ENCODE measurements around the gene CNNM4. TPM values are rescaled to one million over a fixed set of nuclear protein-coding genes. Genes with fewer than 3 reads are reported as not detected.

The CNNM4 gene
- total and polyA plus RNA-seq, 4 donors, result 2.3 to 8.1 (median 6.0) TPM

DNA sequence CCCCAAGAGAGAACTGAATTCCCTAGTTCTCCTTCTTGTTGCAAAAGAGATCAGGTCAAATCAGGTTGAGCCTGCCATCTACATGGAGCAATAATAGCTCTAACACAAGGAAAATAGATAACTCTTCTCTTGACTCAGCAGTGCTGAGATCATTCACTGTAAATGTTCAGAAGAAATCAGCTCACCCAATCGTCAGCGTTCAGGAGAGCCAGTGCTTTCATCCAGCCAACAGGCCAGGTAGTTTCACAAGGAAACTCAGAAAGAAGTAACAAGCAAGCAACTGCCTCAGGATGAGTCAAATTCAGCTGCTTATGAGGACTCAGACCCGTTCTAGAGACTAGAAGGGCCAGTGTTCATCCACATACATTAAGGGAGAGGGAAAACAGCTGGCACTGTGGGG is 26.8 kb upstream of the CNNM4 start:
- WGBS, 2 donors, result 88% methylated on average over 3 of the region's 3 CpGs
- no peak for ATAC-seq (ENCODE audit: low FRiP score)
- no peak overlapping the region for H3K4me3 ChIP-seq (ENCODE audit: low read length in 2 of 2)
- H3K4me1 ChIP-seq (ENCODE audit: control insufficient read depth in 1 of 2, insufficient read depth in 2 of 2, low read length in 2 of 2), result no peaks in the 10 kb centered on the region
- peaks cover 10% of the 10 kb centered on the region in 2 donors for H3K36me3 ChIP-seq (ENCODE audit: control insufficient read depth in 1 of 2, insufficient read depth in 2 of 2, low read length in 1 of 2)
- no peaks in the 10 kb centered on the region for H3K27me3 ChIP-seq (ENCODE audit: control insufficient read depth in 1 of 2, insufficient read depth in 2 of 2, low read length in 1 of 2)
- H3K9me3 ChIP-seq (ENCODE audit: control insufficient read depth, low read length), result no peaks in the 10 kb centered on the region
- DNase-seq, result no peak
- H3K27ac ChIP-seq (ENCODE audit: low read depth in 1 of 2, low read length in 2 of 2), result no peak overlapping the region
- intact Hi-C loops (cut with DNase I), result no loop called here

DNA sequence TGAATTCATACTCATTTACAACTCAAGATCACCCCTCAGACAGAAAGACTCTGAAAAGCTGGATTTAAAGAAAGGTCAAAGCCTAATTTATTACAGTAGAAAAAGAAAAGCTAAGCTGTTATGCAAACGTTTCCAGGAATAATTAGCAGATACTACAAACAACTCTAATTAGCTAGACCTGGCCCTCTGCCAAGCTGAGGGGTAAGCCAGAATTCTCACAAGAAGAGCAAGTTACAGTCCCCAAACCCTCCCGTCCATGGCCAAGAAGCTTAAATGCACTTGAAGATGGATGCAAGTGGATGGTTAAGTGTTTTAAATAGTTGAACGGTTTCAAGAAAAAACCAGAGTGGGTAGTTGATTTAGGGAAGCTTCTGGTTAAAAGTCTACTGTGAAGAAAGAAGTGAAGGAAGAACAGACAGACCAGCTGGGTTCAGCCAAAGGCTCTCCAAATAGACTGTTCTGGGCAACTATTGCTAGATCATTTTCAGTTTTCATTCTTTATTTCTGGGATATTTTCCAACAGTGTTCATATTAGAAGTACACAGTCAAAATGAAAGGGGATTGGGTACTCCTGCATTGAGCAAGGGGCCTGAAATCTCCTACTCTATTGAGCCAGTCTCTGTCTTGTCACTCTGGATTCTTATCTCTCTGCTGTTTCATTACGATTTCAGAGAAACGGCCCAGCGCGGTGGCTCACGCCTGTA is 25.7 kb upstream of the CNNM4 start:
- H3K27me3 ChIP-seq (ENCODE audit: control insufficient read depth in 1 of 2, insufficient read depth in 2 of 2, low read length in 1 of 2), result no peaks in the 10 kb centered on the region
- peaks cover 10% of the 10 kb centered on the region in 2 donors for H3K36me3 ChIP-seq (ENCODE audit: control insufficient read depth in 1 of 2, insufficient read depth in 2 of 2, low read length in 1 of 2)
- H3K27ac ChIP-seq (ENCODE audit: low read depth in 1 of 2, low read length in 2 of 2), result no peak overlapping the region
- no peaks in the 10 kb centered on the region for H3K9me3 ChIP-seq (ENCODE audit: control insufficient read depth, low read length)
- H3K4me3 ChIP-seq (ENCODE audit: low read length in 2 of 2), result no peak overlapping the region
- H3K4me1 ChIP-seq (ENCODE audit: control insufficient read depth in 1 of 2, insufficient read depth in 2 of 2, low read length in 2 of 2), result no peaks in the 10 kb centered on the region
- DNase-seq (no peak), ATAC-seq (ENCODE audit: low FRiP score) (peak; percentile 53)
- 51 to 61% methylated on average over 8 of the region's 8 CpGs for WGBS, 2 donors
- intact Hi-C loops (cut with DNase I), result loop anchor here in 1 of 2 donors (5.0 kb wide), 1 partner anchor 103 kb away; no protein-coding TSS in a partner anchor

DNA sequence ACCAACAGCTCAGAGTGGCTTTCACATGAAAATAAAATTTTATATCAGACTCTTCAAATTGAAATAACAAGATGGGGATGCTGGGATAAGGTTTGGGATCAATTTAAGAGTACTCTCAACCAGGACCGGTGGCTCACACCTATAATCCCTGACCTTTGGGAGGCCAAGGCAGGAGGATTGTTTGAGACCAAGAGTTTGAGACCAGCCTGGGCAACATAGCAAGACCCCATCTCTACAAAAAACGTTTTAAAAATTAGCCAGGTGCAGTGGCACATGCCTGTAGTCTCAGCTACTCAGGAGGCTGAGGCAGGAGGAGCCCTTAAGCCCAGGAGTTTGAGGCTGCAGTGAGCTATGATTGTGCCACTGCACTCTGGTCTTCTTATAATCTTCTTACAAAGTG is 23.5 kb upstream of the CNNM4 start:
- ATAC-seq (ENCODE audit: low FRiP score) (no peak), DNase-seq (no peak)
- Histone ChIP-seq H3K4me1 (ENCODE audit: control insufficient read depth in 1 of 2, insufficient read depth in 2 of 2, low read length in 2 of 2) (no peaks in the 10 kb centered on the region), H3K4me3 (ENCODE audit: low read length in 2 of 2) (no peak overlapping the region), H3K27ac (ENCODE audit: low read depth in 1 of 2, low read length in 2 of 2) (no peak overlapping the region), H3K9me3 (ENCODE audit: control insufficient read depth, low read length) (no peaks in the 10 kb centered on the region), H3K36me3 (ENCODE audit: control insufficient read depth in 1 of 2, insufficient read depth in 2 of 2, low read length in 1 of 2) (peaks cover 8 to 10% of the 10 kb centered on the region in 2 donors), H3K27me3 (ENCODE audit: control insufficient read depth in 1 of 2, insufficient read depth in 2 of 2, low read length in 1 of 2) (no peaks in the 10 kb centered on the region)
- intact Hi-C loops (cut with DNase I), result loop anchor here in 1 of 2 donors (5.0 kb wide), 1 partner anchor 105 kb away; no protein-coding TSS in a partner anchor
- WGBS, 2 donors, result 60 to 72% methylated on average over 2 of the region's 2 CpGs

DNA sequence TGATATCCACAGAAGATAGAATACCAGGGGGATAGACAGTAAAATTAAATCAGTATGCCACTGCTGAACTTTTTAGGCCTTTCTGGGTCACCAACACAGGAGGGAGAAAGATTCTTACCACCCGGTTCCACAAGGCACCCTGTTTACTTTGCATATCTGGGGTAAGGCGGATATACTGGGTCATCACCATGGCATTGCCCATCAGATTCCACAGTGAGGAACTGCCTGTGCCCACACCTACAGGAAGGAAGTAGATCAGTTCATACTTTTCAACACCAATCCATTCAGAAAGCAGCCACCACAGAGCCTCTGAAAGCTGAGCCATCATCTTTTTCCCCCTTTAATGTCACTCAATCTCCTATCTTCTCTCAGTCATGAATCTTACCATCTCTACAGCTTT is 22.9 kb upstream of the CNNM4 start:
- H3K4me1 ChIP-seq (ENCODE audit: control insufficient read depth in 1 of 2, insufficient read depth in 2 of 2, low read length in 2 of 2), result no peaks in the 10 kb centered on the region
- H3K4me3 ChIP-seq (ENCODE audit: low read length in 2 of 2), result no peak overlapping the region
- intact Hi-C loops (cut with DNase I), result loop anchor here in 1 of 2 donors (5.0 kb wide), 1 partner anchor 106 kb away; no protein-coding TSS in a partner anchor
- no peaks in the 10 kb centered on the region for H3K9me3 ChIP-seq (ENCODE audit: control insufficient read depth, low read length)
- WGBS, 2 donors, result 55 to 66% methylated on average over 2 of the region's 2 CpGs
- H3K27ac ChIP-seq (ENCODE audit: low read depth in 1 of 2, low read length in 2 of 2), result no peak overlapping the region
- peaks cover 8 to 10% of the 10 kb centered on the region in 2 donors for H3K36me3 ChIP-seq (ENCODE audit: control insufficient read depth in 1 of 2, insufficient read depth in 2 of 2, low read length in 1 of 2)
- no peak for ATAC-seq (ENCODE audit: low FRiP score)
- no peak for DNase-seq
- no peaks in the 10 kb centered on the region for H3K27me3 ChIP-seq (ENCODE audit: control insufficient read depth in 1 of 2, insufficient read depth in 2 of 2, low read length in 1 of 2)

DNA sequence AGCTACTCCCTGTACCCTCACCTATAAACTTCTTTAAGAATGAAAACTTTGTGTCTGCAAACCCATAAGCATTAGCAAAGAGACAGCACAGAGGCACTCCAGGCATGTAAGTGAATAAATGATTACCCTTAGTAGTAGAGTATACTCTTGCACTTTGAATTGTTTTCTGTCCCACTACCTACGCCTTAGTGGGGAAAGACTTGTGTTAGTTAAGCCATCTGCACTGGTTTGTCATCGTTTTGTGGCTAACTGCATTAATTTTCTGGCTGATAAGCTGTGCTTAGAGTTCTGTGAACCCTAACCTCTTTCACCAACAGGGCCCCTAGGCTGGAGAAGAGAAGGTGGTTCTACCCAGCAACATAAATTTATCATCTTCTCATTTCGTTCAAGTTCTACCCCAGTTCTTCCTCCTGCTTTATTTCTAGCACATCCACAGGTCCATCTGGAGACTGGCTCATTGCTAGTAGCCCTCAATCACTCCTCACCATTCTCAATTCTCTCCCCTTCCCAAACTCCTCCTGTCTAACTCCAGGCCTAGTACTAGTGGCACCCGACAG is 21.5 kb upstream of the CNNM4 start:
- WGBS, 2 donors, result 16 to 17% methylated on average over 4 of the region's 4 CpGs
- ATAC-seq (ENCODE audit: low FRiP score), result no peak
- no peak overlapping the region for H3K27ac ChIP-seq (ENCODE audit: low read depth in 1 of 2, low read length in 2 of 2)
- DNase-seq, result no peak
- H3K27me3 ChIP-seq (ENCODE audit: control insufficient read depth in 1 of 2, insufficient read depth in 2 of 2, low read length in 1 of 2), result no peaks in the 10 kb centered on the region
- intact Hi-C loops (cut with DNase I), result loop anchor here in 1 of 2 donors (5.0 kb wide), 1 partner anchor 107 kb away; no protein-coding TSS in a partner anchor
- no peaks in the 10 kb centered on the region for H3K4me1 ChIP-seq (ENCODE audit: control insufficient read depth in 1 of 2, insufficient read depth in 2 of 2, low read length in 2 of 2)
- H3K9me3 ChIP-seq (ENCODE audit: control insufficient read depth, low read length), result no peaks in the 10 kb centered on the region
- peaks cover 0 to 3% of the 10 kb centered on the region in 2 donors for H3K36me3 ChIP-seq (ENCODE audit: control insufficient read depth in 1 of 2, insufficient read depth in 2 of 2, low read length in 1 of 2)
- peak overlapping the region; percentile 56 to 79 for H3K4me3 ChIP-seq (ENCODE audit: low read length in 2 of 2)

DNA sequence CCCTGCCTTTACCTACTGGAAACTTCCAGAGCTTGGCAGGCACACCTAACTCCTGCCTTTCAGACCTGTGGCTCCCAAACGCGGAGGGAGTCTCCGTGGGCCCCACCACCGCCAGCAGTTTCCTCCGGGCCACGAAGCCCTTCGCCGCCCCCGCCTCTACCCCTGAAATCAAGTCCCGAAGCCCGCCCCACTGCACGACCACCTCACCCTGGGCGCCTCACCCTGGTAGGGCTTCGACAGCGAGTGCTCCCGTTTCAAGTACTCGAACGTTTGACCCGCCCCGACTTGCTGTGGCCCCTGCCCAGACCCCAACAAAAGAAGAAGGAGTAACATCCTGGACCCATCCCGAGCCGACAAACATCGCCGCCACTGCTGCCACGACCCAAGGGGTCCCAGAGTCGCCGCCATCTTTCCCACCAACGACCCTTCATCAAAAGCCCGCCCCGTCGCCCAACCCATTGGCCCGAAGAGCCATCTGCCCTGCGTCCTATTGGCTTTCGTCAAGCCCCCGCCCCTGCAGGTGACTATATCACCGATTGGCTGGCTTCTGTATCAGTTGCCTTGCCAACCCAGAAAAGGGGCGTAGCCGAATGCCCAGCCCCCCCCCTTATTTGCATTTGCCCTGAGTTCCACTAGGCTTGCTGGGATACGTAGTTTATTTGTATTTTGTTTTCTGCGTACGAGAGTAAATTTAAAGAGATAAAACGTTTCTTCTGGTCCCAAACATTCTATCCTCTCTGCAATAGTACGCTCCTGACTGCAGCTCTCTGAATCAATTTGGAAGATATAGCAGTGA is 20.9 kb upstream of the CNNM4 start, which contains the start of gene LMAN2L:
LMAN2L (minus strand) TSS at position 432 of the 796 bp plus-strand sequence; CDS start at position 408, 24 bp downstream.
- H3K4me1 ChIP-seq (ENCODE audit: control insufficient read depth in 1 of 2, insufficient read depth in 2 of 2, low read length in 2 of 2), result no peaks in the 10 kb centered on the region
- 0% methylated on average over 42 to 43 of the region's 43 CpGs for WGBS, 2 donors
- peak; percentile 98 for ATAC-seq (ENCODE audit: low FRiP score)
- peak; percentile 98 to 99 for DNase-seq
- H3K9me3 ChIP-seq (ENCODE audit: control insufficient read depth, low read length), result no peaks in the 10 kb centered on the region
- no peaks in the 10 kb centered on the region for H3K36me3 ChIP-seq (ENCODE audit: control insufficient read depth in 1 of 2, insufficient read depth in 2 of 2, low read length in 1 of 2)
- no peaks in the 10 kb centered on the region for H3K27me3 ChIP-seq (ENCODE audit: control insufficient read depth in 1 of 2, insufficient read depth in 2 of 2, low read length in 1 of 2)
- peak within 1 kb of the TSS in 1 of 2 donors; percentile 8 for H3K27ac ChIP-seq (ENCODE audit: low read depth in 1 of 2, low read length in 2 of 2)
- intact Hi-C loops (cut with DNase I), result loop anchor here (2.0 to 10.0 kb wide), 4 partner anchors 21 to 108 kb away; partner anchors contain the start of genes CNNM4 (in 1 of the 2) and KANSL3 (in 1 of the 2)
- H3K4me3 ChIP-seq (ENCODE audit: low read length in 2 of 2), result peak within 1 kb of the TSS; percentile 56 to 79

DNA sequence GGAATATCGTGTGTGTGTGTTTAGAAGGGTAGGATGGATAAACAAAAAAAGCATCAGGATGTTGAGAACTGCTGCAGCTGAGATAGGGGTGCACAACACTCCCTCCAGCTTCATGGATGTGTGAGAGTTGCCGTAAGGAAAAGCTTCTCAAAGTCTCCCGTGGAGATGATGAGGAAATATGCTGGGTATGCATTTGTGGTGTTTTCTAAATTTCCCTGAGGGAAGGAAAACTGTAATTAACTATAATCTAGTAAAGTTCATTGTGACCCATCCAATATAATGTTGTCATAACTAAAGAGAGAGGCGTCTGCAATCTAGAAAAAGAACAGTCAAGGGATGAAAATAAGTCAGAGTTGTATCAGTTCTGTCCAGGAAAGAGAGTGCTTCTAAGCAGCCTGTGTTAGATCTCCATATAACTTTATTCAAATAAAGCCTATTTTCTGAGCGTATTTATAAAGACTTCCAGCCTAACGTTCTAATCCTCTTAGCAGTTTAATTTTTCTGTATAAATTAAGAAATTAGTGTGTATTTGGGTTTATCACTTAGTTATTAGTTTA is 13.6 kb upstream of the CNNM4 start:
- no peak for ATAC-seq (ENCODE audit: low FRiP score)

DNA sequence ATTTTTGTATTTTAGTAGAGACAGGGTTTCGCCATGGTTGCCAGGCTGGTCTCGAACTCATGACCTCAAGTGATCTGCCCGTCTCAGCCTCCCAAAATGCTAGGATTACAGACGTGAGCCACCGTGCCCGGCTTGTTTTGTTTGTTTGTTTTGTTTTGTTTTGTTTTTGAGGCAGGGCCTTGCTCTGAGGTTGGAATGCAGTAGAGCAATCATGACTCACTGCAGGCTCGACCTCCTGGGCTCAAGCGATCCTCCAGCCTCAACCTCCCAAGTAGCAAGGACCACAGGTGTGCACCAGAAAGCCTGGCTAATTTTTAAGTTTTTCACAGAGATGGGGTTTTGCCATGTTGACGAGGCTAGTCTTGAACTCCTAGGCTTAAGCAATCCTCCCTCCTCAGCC is 8.9 kb upstream of the CNNM4 start:
- DNase-seq (no peak), ATAC-seq (ENCODE audit: low FRiP score) (no peak)
- H3K9me3 ChIP-seq (ENCODE audit: control insufficient read depth, low read length), result no peaks in the 10 kb centered on the region
- WGBS, 2 donors, result 87 to 88% methylated on average over 9 of the region's 9 CpGs
- H3K4me1 ChIP-seq (ENCODE audit: control insufficient read depth in 1 of 2, insufficient read depth in 2 of 2, low read length in 2 of 2), result no peaks in the 10 kb centered on the region
- H3K4me3 ChIP-seq (ENCODE audit: low read length in 2 of 2), result no peak overlapping the region
- no peaks in the 10 kb centered on the region for H3K27me3 ChIP-seq (ENCODE audit: control insufficient read depth in 1 of 2, insufficient read depth in 2 of 2, low read length in 1 of 2)
- H3K27ac ChIP-seq (ENCODE audit: low read depth in 1 of 2, low read length in 2 of 2), result no peak overlapping the region
- intact Hi-C loops (cut with DNase I), result no loop called here
- H3K36me3 ChIP-seq (ENCODE audit: control insufficient read depth in 1 of 2, insufficient read depth in 2 of 2, low read length in 1 of 2), result no peaks in the 10 kb centered on the region

More for the DNA sequence above, 13.6 kb upstream of the CNNM4 start:
- no peak overlapping the region for H3K27ac ChIP-seq (ENCODE audit: low read depth in 1 of 2, low read length in 2 of 2)
- H3K4me3 ChIP-seq (ENCODE audit: low read length in 2 of 2), result no peak overlapping the region
- no peaks in the 10 kb centered on the region for H3K4me1 ChIP-seq (ENCODE audit: control insufficient read depth in 1 of 2, insufficient read depth in 2 of 2, low read length in 2 of 2)
- H3K27me3 ChIP-seq (ENCODE audit: control insufficient read depth in 1 of 2, insufficient read depth in 2 of 2, low read length in 1 of 2), result no peaks in the 10 kb centered on the region
- no peaks in the 10 kb centered on the region for H3K9me3 ChIP-seq (ENCODE audit: control insufficient read depth, low read length)
- no peak for DNase-seq
- intact Hi-C loops (cut with DNase I), result loop anchor here in 1 of 2 donors (10.0 kb wide), 1 partner anchor 48 kb away; no protein-coding TSS in a partner anchor
- H3K36me3 ChIP-seq (ENCODE audit: control insufficient read depth in 1 of 2, insufficient read depth in 2 of 2, low read length in 1 of 2), result no peaks in the 10 kb centered on the region
- 50 to 55% methylated on average over 6 of the region's 6 CpGs for WGBS, 2 donors
